Smooth muscle cell of the brain vasculature (primary cell): ENCODE data around the gene JMJD7.

Experiments used
- DNase-seq: peaks from one replicate; pipeline ENCODE4 v3.0.0-alpha.2; 2012; ENCODE audit warnings: low read depth, low spot score

JMJD7 gene

DNA sequence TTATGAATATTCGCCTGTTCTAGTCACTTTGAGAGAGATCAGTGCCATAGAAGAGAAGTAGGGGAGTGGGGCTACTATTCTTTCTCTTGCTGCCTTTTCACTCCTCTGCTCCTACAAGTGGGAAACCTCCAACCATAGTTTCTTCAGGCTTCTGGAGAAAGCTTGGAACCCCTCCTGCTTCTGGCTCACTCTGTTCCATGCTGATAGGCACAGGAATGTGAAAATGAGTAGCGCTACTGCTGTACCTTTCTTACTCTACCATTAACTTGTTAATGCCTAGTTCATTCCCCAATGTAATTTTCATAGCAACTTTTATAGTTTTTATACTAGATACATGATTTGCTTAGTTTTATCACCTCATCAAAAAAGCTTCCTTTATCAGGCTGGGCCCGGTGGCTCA, 26.7 kb upstream of the JMJD7 start:
- no peak for DNase-seq

DNA sequence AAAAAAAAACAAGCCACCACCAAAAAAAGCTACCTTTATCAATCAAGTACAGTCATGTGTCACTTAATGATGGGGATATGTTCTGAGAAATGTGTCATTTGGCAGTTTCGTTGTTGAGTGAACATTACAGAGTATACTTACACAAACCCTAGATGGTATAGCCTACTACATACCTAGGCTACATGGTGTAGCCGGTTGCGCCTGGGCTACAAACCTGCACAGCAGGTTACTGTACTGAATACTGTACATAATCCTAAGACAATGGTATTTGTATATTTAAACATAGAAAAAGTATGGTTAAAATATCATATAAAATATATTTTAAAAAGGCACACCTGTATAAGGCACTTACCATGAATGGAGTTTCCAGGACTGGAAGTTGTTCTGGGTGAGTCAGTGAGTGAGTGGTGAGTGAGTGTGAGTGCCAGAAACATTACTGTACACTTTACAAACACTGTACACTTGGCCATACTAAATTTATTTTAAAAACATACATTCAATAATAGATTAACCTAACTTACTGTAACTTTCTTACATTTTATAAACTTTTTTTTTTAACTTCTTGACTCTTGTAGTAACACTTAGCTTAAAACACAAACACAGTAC, 25.9 kb upstream of the JMJD7 start:
- DNase-seq: no peak

DNA sequence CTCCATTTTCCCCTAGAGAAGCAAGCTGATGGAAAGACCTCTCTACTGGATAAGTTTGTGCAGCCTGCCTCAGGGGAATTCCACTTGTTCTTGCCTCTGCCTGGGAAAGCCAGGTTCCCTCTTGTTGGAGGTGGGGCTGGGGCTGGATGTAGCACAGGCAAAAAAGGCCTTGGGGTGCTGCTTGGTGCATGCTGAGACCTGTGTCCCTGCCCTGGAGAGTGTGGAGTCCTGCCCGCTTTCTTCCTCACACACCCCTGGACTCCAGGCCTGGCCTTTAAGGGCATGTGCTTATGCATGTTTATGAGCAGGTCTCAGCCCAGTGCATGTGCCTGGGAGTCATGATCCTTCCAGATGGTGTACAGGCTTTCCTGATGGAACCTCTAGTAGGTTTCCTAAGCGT, 23.5 kb upstream of the JMJD7 start:
- no peak for DNase-seq

DNA sequence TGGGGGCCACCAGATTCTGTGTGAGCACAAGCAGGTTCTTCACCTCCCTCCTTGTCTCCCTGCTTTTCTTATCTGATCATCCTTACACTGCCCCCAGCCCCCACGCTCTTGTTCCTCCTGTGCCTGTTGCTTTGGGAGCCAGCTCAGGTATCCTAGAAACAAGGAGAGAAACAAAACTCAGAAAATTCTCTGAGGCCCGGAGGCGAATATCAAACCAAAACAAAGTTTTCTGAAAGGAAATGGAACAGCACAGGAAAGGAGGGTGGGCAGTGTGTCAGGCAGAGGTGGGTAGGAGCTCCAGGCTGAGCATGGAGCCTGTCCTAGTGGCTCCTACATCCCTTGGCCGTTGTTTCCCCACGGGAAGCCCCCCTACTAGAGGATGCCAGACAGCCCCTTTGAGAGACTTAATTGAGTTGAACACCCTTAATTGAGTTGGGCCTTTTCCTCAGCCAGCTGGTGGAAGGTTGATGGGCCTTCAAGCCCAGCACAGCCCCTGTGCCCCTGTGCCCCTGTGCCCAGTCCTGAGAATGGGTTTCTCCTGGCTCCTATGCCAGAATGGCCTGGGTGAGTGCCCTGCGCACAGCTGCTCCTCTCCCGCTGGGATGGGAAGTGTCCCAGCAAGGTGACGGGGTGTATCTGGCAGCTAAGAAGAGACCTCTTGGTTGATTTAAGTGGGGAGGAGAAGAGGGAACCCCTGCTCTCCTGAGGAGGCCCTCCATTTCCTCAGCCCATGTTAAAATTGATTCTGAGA, 22.8 kb upstream of the JMJD7 start:
- no peak for DNase-seq

DNA sequence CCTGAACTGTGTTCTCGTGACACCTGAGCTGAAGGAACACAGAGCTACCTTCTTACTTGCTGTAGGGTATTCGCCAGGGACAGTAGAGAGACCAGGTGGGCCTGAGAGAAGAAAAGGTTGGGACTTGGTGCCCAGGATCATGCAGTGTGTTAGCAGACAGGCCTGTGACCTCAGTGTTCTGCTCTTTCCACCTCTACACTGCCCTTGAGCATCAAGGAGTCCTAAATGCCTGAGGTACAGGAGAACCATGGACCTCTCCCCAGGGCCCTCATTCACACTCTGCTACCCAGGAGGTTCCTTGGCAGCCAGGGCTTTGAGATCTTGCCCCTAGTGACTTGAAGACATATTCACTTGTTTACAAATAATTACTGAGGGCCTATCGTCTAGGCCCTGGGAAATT, 22.2 kb upstream of the JMJD7 start:
- DNase-seq: no peak

DNA sequence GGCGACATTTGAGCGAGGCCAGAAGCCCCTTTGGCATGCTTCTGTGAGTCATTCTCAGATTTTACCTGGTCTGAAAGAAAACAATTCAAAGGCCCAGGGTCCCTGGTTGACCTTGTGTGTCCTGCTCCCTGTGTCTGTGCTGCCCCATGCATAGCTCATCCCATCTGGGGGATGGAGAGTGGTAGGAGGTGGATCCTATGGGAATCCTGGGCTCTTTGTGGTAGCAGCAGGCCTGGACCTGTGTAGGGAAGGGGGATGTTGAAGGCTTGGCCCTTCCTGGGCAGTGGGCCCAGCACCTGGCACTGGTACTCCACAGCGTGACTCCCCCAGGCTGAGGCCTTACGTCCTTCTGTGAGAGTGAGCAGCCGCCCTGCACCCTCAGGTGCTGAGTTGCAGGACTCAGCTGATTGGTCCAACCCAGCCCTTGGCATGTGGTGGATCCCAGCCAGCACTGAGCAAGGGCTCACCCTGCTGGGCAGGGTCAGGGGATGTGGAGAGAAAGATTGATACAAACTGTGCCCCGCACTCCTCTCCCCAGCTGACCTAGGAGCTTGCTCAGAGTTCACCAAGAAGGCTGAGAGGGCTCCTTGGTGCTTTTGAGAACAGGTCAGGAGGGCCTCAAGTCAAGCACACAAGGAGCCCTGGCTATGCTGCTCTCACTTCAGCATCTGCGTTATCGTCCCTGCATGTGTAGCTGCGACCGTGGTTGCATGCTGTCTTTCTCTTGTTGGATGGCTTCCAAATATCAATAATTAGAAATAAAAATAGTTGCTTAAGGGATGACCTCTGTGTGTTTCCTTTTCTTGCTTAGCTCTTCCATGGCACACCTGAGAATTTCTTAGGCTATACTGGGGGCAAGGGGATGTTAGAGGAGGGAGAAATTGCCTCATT, 21.4 kb upstream of the JMJD7 start:
- no peak for DNase-seq

DNA sequence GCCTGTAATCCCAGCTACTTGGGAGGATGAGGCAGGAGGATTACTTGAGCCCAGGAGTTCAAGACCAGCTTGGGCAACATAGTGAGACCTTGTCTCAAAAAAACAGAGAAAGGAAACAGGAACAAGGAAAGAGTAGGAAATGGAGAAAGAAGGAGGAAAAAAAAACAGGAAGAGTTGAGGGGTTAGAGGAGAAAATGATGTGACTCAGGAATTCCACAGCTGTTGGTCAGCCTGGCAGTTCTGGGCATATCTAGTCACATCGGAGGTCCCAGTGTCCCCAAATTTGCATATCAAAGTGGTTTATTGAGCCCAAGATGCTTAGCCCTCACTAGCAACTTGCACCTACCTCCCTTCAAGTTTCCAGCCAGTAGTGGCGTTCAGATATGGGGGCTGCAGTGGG, 18.8 kb upstream of the JMJD7 start:
- no peak for DNase-seq

DNA sequence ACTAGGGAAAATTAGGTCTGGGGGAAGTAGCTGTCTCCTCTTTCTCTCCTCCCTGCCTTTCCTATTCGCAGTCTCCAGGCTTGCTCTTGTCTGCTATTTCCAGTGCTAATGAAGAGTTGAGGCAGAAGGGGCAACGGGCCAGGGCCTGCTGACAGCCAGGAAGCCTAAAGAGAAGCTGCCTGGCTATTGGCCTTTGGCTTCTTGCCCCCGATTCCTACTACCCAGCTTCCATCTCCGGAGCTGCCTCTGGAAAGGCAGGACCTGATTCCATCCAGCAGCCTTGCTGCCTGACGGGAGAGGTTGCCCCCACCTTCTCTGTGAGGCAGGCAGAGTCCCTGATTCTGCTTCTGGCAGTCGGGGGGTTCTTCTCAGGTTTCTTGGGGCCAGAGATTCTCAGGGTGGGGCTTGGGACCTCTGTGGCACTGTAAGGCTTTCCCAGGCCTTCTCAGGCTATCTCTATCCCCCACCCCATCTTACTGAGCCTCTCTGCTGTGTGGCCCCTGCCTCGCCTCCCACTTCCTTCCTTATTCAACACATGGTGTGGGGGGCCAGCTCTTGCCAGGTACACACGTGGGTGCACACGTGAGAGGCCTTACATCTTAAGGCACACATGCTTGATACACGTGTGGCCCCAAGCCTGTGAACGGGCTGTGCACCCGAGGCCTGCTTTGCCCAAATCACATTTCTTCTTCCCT, 18.2 kb upstream of the JMJD7 start:
- no peak for DNase-seq

DNA sequence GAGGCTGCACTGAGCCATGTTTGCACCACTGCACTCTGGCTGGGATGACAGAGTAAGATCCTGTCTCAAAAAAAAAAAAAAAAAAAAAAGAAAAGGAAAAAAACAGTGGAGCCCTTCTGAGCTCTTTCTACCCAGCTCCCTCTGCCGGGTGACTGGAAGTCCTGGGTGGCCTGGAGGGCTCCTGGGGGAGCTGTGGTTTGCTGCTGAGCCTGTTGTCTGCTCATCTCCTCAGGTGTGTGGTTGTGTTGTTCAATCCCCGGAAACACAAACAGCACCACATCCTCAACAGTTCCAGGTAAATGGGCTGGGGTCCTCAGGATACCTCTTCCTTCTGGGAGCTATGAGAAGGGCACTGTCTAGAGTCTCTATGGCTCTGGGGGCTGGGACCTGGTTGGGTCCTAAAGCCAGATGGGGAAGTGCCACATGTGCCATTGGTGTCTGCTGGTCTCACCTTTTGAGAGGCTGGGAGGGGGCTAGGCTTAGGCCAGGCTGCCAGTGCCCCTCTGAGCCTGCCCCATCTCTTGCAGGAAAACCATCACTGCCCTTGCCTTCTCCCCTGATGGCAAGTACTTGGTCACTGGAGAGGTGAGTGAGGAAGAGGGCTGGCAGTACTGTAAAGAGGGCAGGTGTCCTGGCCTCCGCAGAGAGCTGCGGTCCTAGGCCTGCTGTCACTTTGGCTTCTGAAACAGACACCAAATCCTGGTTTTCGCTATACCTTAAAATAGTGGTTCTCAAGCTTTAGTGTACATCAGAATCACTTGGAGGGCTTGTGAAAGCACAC, 17.1 kb upstream of the JMJD7 start:
- no peak for DNase-seq

DNA sequence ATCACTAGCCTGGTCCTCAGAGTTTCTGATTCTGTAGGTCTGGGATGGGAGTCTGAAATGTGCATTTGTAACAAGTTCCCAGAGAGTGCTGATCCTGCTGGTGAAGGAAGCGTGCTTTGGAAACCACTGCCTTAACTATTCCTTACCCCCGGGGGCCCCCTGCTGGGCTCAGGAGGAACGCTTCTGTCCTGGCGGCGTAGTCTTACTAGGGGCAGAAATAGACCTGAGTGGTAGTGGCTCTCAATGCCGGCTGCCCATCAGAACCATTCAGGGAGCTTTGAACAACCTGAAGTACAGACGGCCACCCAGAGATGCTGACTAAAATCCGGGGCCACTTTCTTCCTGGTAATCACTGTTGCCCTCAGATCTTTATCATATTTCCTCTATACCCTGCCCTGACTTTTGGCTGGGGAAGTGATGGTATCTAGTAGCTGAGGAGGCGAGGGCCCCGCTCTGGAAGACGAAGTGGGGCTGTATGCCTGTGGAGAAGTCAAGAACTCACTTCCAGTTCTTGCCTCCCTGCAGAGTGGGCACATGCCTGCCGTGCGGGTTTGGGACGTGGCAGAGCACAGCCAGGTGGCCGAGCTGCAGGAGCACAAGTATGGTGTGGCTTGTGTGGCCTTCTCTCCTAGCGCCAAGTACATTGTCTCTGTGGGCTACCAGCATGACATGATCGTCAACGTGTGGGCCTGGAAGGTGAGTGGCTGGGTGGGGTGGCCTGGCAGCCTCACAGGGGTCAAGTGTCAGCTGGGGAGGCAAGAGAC, 16.3 kb upstream of the JMJD7 start:
- peak; percentile 62 for DNase-seq

DNA sequence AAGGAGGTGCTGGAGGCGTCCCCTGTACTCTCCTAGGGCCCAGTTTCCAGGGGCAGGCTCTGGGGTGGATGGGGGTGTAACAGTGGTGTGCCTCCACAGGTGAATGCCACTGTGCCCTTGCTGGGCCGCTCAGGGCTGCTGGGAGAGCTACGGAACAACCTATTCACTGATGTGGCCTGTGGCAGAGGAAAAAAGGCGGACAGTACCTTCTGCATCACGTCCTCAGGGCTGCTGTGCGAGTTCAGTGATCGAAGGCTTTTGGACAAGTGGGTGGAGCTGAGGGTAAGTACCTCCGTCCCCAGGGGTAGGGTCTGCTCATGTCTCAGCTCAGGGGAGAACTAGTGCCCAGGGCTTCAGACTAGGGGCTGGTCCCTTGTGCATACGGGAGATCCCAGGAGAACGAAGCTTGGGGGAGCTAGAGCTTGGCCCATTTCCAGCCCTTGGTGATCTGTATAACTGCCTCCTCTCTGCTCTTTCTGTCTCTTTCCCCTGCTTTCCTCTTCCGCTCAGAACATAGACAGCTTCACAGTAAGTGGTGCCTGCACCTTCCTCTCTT, 15.0 kb upstream of the JMJD7 start:
- DNase-seq: no peak

DNA sequence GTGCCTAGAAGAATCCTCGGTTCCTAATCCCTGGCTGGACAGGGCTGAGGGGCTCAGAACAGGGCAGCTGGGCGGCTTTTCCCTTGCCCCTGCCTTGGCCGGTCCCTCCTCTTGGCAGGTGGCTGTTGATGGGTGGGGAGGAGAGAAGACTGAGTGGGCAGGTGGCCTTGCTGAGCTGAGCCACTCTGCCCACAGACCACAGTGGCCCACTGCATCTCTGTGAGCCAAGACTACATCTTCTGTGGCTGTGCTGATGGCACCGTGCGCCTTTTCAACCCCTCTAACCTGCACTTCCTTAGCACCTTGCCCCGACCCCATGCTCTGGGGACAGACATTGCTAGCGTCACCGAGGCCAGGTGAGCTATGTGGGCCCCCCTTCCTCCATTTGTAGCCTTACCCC, 14.5 kb upstream of the JMJD7 start:
- no peak for DNase-seq

DNA sequence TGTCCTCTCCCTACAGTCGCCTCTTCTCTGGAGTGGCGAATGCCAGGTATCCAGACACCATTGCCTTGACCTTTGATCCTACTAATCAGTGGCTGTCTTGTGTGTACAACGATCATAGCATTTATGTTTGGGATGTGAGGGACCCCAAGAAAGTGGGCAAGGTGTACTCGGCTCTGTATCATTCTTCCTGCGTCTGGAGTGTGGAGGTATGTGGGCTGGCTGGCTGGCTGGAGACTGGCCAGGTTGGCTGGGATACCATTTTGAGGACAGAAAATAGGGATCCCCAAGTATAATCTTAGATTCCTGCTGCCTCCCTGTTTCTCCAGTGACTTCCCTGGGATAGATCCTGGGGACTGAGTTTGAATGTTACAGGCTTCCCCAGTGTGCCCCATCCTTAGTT, 13.4 kb upstream of the JMJD7 start:
- DNase-seq: no peak

DNA sequence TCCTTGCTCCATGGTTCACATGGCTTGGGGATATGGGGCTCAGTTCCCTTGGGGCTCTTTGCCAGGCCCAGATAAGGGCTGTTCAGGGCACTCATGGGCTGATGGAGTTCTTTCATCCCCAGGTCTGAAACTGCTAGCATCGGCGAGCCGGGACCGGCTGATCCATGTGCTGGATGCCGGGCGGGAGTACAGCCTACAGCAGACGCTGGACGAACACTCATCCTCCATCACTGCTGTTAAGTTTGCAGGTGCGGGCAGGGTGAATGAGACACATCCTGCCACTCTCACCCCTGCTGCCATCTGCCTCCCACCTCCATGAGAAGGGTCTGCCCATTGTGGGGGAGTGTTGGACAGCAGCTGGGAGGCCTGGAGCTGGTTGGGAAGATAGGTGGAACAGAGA, 11.1 kb upstream of the JMJD7 start:
- no peak for DNase-seq

DNA sequence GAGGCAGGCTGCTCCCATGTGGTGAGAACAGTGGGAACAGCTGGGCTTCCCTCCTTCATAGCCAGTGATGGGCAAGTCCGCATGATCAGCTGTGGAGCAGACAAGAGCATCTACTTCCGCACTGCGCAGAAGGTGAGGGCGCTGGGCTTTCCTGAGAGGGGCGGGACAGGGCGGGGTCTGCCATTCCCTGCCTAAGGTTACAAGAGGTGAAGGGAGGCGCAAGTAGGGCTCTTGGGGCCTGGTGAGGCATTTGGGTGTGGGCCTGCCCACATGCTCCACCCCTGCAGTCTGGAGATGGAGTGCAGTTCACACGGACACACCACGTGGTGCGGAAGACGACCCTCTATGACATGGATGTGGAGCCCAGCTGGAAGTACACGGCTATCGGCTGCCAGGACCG, 10.6 kb upstream of the JMJD7 start:
- DNase-seq: no peak

DNA sequence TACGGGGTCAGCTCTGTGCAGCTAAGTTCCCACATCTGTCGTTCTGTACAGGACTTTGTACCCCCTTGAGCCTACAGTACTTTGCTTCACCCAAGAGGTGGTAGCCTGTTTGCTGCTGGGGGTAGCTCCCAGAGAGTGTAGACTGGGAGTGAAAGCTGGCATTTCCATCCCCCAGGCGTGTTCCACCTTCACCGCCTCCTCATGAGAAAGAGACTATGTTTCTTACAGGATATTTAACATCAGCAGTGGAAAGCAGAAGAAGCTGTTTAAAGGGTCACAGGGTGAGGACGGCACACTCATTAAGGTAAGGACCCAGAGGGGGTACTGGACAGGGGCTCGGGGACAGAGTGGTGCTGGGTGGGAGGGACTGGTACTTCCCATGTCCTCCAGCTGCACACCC, 10.1 kb upstream of the JMJD7 start:
- no peak for DNase-seq

DNA sequence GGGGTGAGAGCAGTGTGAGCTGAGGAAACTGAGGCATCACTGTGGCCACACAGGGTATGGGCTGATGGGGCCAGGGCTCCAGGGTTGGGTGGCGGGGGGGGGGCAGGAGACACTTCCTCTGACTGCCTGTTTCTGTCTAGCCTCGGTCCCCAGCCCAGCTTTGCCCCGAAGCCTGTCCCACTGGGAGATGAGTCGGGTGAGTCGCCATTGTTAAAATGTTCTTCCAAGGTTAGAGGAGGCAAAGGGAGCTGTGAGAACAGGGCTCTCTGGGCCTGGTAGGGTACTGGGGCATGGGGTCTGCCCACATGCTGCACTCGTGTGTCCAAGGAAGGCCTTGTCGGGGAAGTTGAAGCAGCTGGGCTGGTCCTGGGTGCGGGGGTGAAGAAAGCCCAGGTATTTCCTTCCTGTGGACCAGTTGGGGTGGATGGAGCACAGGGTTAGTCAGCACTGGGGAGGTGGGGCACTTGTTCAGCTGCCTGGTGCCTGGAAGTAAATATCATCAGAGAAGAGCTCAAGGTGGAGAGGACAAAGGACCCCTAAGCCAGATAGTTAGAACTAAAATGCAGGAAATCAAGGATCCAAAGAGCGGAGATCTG, 8.3 kb upstream of the JMJD7 start:
- no peak for DNase-seq

DNA sequence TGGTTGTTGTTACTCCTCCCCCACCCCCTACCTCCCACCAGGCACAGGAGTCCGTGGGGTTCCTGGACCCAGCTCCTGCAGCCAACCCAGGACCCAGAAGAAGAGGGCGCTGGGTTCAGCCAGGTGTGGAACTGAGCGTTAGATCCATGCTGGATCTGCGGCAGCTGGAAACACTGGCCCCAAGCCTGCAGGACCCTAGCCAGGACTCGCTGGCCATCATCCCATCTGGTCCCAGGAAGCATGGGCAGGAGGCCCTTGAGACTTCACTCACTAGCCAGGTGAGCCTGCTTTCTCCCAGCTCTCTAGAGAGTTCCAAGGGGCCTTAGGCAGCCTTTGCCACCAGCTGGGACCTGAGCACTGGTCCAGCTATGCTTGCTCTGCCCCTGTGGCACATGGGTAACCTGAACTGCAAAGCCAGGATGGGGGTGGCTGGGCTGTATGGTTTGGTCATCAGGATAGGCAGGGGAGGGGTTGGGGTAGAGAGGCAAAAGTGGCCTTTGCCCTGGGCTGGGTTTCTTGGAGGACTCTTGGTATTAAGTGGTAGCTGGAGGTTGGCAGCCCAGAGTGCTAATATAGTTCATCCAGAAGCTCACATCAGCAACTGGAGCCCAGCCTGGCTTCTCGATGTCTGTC, 7.0 kb upstream of the JMJD7 start:
- DNase-seq: no peak

DNA sequence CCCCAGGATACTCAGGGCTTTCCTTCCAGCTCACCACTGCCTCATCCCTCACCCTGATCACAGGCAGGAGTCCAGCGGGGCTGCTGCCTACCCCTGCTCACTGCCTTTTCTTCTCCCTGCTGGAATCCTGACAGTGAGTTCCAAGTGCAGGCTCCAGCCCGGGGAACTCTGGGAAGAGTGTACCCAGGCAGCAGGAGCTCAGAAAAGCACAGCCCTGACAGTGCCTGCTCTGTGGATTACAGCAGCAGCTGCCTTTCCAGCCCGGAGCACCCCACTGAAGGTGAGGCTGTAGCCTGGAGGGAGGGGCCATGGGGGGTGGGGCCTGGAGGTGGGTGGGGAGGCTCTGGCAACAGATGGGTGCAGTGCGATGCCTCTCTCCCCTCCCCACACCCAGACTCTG, 6.1 kb upstream of the JMJD7 start:
- no peak for DNase-seq
